BLaER1 treated with 17β-estradiol and CSF1 and Interleukin-3, amounts not matched to agents 10 nM and 100 nM (cell line): Measurements from ENCODE around the gene ZSCAN30.

Experiments
- H3K27ac ChIP-seq, 11 experiments: shearing (Covaris generic); formaldehyde crosslinking; 2 replicates each; pipeline ENCODE4 v1.8.1; 2022
- H3K27me3 ChIP-seq, 11 experiments: shearing (Covaris generic); formaldehyde crosslinking; 2 replicates each; pipeline ENCODE4 v1.8.1; 2022
- H3K36me3 ChIP-seq, 11 experiments: shearing (Covaris generic); formaldehyde crosslinking; 2 replicates each; pipeline ENCODE4 v1.8.1; 2022
- H3K4me1 ChIP-seq, 10 experiments: shearing (Covaris generic); formaldehyde crosslinking; 2 replicates each; pipeline ENCODE4 v1.8.1; 2022
- H3K4me2 ChIP-seq, 11 experiments: shearing (Covaris generic); formaldehyde crosslinking; 2 replicates each; pipeline ENCODE4 v1.8.1; 2022
- H3K4me3 ChIP-seq, 10 experiments: shearing (Covaris generic); formaldehyde crosslinking; 2 replicates each; pipeline ENCODE4 v1.8.1; 2022
- H3K9ac ChIP-seq, 11 experiments: shearing (Covaris generic); formaldehyde crosslinking; 2 replicates each; pipeline ENCODE4 v1.8.1; 2022
- H3K9me3 ChIP-seq, 11 experiments: shearing (Covaris generic); formaldehyde crosslinking; replicated peaks in 1 of 11; 2 replicates each; pipeline ENCODE4 v1.8.1; 2022
- H4K20me1 ChIP-seq, 11 experiments: shearing (Covaris generic); formaldehyde crosslinking; 2 replicates each; pipeline ENCODE4 v1.8.1; 2022
- Cebpa-rat ChIP-seq, 11 experiments: shearing (Covaris generic); IDR thresholded peaks; 2 replicates each; pipeline ENCODE4 v1.8.1; 2022

The ZSCAN30 gene

DNA sequence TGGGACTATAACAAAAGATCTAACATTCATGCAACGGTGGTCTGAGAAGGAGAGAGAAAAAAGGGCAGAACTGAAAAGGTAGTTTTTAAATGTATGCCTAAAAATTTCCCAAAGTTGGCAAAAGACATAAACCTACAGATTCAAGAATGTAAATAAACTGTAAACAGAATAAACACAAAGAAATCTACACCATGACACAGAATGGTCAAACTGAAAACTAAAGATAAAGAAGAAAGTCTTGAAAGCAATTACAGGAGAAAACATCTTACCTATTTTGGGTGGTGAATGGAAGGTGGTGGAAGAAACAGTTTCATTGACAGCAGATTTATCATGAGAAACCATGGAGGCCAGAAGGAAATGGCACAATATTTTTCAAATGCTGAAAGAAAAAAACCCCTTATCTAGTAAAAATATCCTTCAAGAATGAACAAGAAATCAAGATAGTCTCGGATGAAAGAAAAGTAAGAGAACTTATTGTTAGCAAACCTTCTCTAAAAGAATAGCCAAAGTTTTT is 84.8 kb downstream of the ZSCAN30 start:
- H3K4me3 ChIP-seq: no peak overlapping the region
- H3K9me3 ChIP-seq: peaks cover 0 to 19% (median 7%) of the 10 kb centered on the region in 11 experiments; a peak in 10 of 22 replicates
- no peaks in the 10 kb centered on the region for H4K20me1 ChIP-seq
- H3K4me2 ChIP-seq: no peak overlapping the region
- no peaks in the 10 kb centered on the region for H3K27me3 ChIP-seq
- no peaks in the 10 kb centered on the region for H3K36me3 ChIP-seq
- H3K9ac ChIP-seq: no peak overlapping the region
- TF ChIP-seq Cebpa-rat (IDR thresholded peaks at IDR 0.05): no peak
- no peaks in the 10 kb centered on the region for H3K4me1 ChIP-seq
- no peak overlapping the region for H3K27ac ChIP-seq

DNA sequence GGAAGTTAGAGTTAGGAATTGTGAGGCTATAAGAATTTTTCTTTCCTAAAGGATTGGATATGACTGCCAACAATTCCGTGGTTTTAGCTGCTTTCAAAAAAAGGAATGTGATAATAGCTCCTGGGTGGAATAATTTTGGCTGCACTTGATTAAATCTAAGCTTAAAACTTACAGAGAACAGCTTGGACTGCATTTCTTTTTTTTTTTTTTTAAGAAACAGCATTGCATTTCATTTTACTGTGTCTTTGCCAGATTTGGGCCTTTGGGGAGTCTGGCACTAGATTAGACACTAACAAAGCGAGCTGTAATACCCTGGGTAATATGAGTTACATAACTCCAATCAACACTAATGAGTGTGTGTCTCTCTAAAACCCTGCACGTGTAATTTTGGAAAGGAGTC is 87.0 kb downstream of the ZSCAN30 start:
- no peak overlapping the region for H3K4me3 ChIP-seq
- no peaks in the 10 kb centered on the region for H4K20me1 ChIP-seq
- peaks cover 0 to 19% (median 7%) of the 10 kb centered on the region in 11 experiments; a peak in 10 of 22 replicates for H3K9me3 ChIP-seq
- H3K36me3 ChIP-seq: no peaks in the 10 kb centered on the region
- H3K4me1 ChIP-seq: no peaks in the 10 kb centered on the region
- H3K9ac ChIP-seq: no peak overlapping the region
- no peak overlapping the region for H3K4me2 ChIP-seq
- no peak for TF ChIP-seq Cebpa-rat (IDR thresholded peaks at IDR 0.05)
- H3K27me3 ChIP-seq: no peaks in the 10 kb centered on the region
- no peak overlapping the region for H3K27ac ChIP-seq

DNA sequence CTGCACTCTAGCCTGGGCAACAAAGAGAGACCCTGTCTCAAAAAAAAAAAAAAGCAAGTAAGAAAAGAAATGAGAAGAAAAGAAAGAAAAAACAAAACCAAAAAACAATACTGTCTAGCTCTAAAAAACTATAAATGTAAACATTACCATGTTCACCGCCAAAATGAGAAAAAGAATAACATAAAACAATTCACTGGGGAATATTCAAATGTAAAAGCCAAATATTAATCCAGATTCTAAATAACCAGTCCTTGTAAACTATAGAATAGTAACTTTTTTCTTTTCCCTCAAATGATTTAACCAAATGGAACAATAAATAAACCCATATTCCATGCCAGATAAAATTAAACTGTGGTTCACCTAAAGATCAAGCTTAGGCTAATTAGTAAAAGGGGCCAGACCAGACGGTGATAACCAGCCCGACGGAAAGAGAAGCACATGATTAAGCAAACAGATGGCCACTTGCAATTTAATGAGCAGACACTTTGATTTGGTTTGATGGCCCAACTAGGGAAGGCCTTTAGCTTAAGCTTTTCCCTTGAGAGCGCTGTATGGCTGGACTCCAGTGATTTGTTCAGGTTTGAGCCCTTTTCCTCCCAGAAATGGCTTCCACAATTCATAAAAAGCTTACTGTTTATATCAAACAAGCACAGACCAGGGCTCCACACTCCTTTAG is 88.6 kb downstream of the ZSCAN30 start:
- Histone ChIP-seq H3K27me3 (no peaks in the 10 kb centered on the region), H3K27ac (no peak overlapping the region), H3K9me3 (peaks cover 0 to 19% (median 7%) of the 10 kb centered on the region in 11 experiments; a peak in 10 of 22 replicates), H3K36me3 (no peaks in the 10 kb centered on the region), H3K4me2 (no peak overlapping the region), H3K4me1 (no peaks in the 10 kb centered on the region), H4K20me1 (no peaks in the 10 kb centered on the region), H3K4me3 (no peak overlapping the region), H3K9ac (no peak overlapping the region)
- no peak for TF ChIP-seq Cebpa-rat (IDR thresholded peaks at IDR 0.05)
